Mucosa of descending colon (tissue), 3 donors: ENCODE data around the gene SLF2. TPM values are rescaled to one million over a fixed set of nuclear protein-coding genes. Genes with fewer than 3 reads are reported as not detected.

ENCODE experiments used
- ATAC-seq: fragments of 200-7000 bp; cut with Tn5 transposase; one replicate; pipeline ENCODE4 v1.9.1; 2020; ENCODE audit warnings: mild to moderate bottlenecking, moderate library complexity
- DNase-seq, 3 donors: peaks; one replicate each; pipeline ENCODE4 v3.0.0-alpha.2; 2020
- H3K36me3 ChIP-seq: fragments of 200-600 bp; one replicate; pipeline ENCODE4 v1.8.0; 2021; ENCODE audit warnings: low read depth, mild to moderate bottlenecking
- H3K4me1 ChIP-seq: fragments of 200-600 bp; one replicate; pipeline ENCODE4 v1.8.0; 2021; ENCODE audit warnings: low read depth, mild to moderate bottlenecking
- H3K4me3 ChIP-seq: fragments of 200-600 bp; one replicate; pipeline ENCODE4 v1.8.0; 2021; ENCODE audit warnings: mild to moderate bottlenecking
- H3K9me3 ChIP-seq: fragments of 200-600 bp; one replicate; pipeline ENCODE4 v1.8.0; 2021; ENCODE audit warnings: mild to moderate bottlenecking
- intact Hi-C, 2 donors: fragments of 100-400 bp; cut with DNase I in 1 of 2; cut with micrococcal nuclease in 1 of 2; formaldehyde crosslinking; loops; one replicate each; pipeline versions ENCODE4 v1.11.0 to v1.11.1; 2022; cut with DNase I, micrococcal nuclease
- total RNA-seq, 3 donors: library from RNA; stranded (reverse); fragmentation: NEBNext Ultra II Directional in 2 of 3; extraction: Animal tissue kit (Norgen Biotek cat#: 25700) in 2 of 3; gene quantifications; one replicate each; pipeline versions ENCODE4 v1.2.1 to v1.2.4, GENCODE V29; 2021 to 2023
- TF ChIP-seq, protein P1 (sequence below): fragments of 200-600 bp; IDR thresholded peaks from one replicate; pipeline ENCODE4 v1.8.0; 2022; ENCODE audit warnings: antibody characterized with exemption, mild to moderate bottlenecking
- donor health status: DM: no; HTN: no; CAD: no; lungs with moderate emphysema.
- donor health status: DM: no; HTN: no; CAD: no.
- donor health status: DM: no; HTN: yes; CAD: no.

SLF2 gene
- total RNA-seq, 3 donors from 2014 or later, result 23.0 to 31.1 (median 27.5) TPM

DNA sequence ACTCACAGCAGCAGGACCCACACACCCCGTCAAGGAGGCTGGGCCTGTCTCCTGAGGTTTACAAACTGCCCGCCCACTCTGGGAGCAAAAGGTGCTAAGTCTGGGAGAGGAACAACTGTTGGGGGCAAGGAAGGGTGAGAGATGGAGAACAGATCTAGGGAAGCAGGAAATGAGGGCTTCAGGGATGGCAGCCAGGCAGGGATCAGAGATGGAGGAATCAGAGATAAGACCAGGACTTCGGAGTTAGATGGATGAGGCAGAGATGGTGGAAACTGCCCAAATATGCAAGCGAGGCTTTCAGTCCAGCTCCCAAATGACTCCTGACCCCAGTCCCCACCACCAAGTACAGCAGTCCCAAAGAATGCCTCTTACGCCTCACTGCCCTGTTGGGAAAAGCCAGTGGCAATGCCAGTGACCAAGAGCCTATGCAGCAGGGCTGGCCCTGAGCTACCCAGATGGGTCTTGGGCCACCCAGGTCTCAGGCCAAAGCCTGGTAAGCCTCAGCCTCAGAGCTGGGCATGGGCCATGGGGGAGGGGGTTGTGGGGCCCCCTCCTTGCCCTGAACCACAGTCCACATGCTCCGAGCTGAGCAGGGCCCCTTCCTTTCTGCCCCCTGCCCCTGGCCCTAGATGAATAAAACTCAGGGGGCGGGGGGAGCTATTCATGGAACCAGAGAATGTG is 39.5 kb upstream of the SLF2 start:
- TF ChIP-seq, protein P1, sequence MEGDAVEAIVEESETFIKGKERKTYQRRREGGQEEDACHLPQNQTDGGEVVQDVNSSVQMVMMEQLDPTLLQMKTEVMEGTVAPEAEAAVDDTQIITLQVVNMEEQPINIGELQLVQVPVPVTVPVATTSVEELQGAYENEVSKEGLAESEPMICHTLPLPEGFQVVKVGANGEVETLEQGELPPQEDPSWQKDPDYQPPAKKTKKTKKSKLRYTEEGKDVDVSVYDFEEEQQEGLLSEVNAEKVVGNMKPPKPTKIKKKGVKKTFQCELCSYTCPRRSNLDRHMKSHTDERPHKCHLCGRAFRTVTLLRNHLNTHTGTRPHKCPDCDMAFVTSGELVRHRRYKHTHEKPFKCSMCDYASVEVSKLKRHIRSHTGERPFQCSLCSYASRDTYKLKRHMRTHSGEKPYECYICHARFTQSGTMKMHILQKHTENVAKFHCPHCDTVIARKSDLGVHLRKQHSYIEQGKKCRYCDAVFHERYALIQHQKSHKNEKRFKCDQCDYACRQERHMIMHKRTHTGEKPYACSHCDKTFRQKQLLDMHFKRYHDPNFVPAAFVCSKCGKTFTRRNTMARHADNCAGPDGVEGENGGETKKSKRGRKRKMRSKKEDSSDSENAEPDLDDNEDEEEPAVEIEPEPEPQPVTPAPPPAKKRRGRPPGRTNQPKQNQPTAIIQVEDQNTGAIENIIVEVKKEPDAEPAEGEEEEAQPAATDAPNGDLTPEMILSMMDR, result no peak
- H3K9me3 ChIP-seq, result no peaks in the 10 kb centered on the region
- peaks cover 10% of the 10 kb centered on the region for H3K4me1 ChIP-seq
- DNase-seq (no peak), ATAC-seq (no peak)
- intact Hi-C loops, result no loop called here
- H3K4me3 ChIP-seq, result no peak overlapping the region
- no peaks in the 10 kb centered on the region for H3K36me3 ChIP-seq

DNA sequence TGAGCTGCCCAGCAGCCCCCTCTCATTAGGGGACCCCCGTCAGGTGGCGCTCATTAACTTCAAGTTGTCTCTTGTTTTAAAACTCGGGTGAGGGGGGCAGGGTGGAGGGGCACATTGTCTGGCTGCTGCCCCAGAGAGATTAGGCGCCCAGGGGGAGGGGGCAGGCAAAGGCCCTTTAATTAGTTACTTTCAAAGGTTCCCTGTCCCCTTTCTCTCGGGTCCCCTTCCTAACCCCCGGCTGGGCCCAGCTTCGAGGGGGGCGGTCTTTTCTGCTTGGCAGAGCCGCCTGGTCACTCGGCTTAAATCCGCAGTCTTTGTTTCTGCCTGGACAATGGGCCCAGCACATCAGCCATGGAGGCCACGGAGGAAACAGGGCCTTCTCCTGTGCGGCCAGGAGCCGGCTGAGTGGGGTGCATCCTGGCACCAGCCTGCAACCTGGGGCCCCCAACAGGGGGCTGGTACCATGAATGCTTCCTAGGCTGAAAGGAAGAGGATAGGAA is 38.9 kb upstream of the SLF2 start:
- H3K9me3 ChIP-seq, result no peaks in the 10 kb centered on the region
- no peak overlapping the region for H3K4me3 ChIP-seq
- no peaks in the 10 kb centered on the region for H3K36me3 ChIP-seq
- ATAC-seq (no peak), DNase-seq (no peak)
- intact Hi-C loops, result no loop called here
- H3K4me1 ChIP-seq, result peaks cover 14% of the 10 kb centered on the region
- TF ChIP-seq, protein P1, result no peak

DNA sequence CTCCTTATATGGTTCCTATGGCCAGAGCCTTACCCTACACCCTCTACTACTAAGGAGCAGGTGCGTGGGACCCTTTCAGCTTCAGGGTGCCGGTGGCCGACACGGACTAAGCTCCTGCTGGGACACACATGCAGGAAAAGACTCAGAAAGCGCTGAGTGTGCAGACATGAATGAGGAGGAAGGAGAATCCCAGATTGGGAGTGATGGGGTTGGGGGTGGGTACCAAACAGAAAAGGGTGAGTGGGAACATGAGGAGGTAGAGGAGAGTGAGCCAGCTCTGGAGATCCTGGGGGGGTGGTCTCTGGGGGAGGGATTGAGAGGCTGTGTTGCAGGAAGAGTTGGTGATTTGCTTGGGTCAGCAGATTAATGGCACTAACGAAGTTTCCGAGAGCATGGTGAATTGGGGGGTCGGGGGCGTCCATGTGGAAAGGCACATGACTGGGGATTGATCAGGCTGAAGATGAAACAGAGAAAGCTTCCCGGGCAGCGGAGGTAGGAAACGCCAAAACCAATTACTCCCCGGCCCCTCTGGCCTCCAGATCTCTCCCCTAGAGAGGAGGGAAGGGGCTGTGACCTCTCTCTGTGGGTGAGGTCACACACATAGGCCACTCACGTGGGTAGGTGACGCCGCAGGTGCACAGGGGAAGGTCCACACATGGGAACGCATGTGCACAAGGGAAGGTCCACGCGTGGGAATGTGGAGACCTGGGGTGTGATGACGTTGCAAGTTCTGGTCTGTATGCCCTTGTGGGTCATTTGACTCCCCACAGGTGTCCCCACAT is 37.9 kb upstream of the SLF2 start:
- no peak for DNase-seq
- peaks cover 14% of the 10 kb centered on the region for H3K4me1 ChIP-seq
- no peak for ATAC-seq
- H3K36me3 ChIP-seq, result no peaks in the 10 kb centered on the region
- no peak overlapping the region for H3K4me3 ChIP-seq
- H3K9me3 ChIP-seq, result no peaks in the 10 kb centered on the region
- intact Hi-C loops, result loop anchor here in 1 of 2 donors (5.0 kb wide), 1 partner anchor 313 kb away; no protein-coding TSS in a partner anchor
- TF ChIP-seq, protein P1, result no peak

DNA sequence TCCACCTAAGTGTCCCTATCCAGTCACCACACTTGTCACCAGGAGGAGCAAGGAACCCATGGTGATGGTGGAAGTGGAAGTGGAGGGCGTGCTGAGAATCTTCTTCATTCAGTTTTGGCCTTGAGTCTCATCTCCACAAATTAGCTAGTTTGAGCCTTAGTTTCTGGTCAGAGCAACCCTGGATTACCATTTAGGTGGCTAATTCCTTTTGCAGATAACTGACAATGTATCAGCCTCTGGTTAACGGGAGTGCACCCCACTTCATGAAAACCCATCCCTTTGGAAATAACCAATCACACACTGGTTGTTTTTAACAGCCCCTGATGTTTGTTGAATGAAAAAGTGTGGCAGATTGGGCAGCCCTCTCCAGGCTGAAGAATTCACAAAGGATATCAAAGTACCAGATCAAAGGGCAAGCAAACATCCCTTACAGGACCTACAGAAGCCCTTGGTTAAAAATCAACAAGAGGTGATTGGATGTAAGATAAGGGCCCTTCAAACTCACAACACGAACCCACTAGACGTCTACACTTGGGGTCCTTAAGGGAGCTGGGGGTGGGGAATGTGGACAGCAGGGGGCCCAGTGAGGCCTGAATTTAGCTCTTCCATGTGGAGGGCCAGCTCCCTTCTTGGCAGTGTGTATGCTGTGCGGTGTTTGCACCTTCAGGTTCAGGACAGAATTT is 37.1 kb upstream of the SLF2 start:
- TF ChIP-seq, protein P1, result no peak
- DNase-seq (no peak), ATAC-seq (no peak)
- Histone ChIP-seq H3K36me3 (no peaks in the 10 kb centered on the region), H3K4me3 (no peak overlapping the region), H3K9me3 (no peaks in the 10 kb centered on the region), H3K4me1 (peaks cover 14% of the 10 kb centered on the region)
- intact Hi-C loops, result loop anchor here in 1 of 2 donors (5.0 kb wide), 1 partner anchor 313 kb away; no protein-coding TSS in a partner anchor

DNA sequence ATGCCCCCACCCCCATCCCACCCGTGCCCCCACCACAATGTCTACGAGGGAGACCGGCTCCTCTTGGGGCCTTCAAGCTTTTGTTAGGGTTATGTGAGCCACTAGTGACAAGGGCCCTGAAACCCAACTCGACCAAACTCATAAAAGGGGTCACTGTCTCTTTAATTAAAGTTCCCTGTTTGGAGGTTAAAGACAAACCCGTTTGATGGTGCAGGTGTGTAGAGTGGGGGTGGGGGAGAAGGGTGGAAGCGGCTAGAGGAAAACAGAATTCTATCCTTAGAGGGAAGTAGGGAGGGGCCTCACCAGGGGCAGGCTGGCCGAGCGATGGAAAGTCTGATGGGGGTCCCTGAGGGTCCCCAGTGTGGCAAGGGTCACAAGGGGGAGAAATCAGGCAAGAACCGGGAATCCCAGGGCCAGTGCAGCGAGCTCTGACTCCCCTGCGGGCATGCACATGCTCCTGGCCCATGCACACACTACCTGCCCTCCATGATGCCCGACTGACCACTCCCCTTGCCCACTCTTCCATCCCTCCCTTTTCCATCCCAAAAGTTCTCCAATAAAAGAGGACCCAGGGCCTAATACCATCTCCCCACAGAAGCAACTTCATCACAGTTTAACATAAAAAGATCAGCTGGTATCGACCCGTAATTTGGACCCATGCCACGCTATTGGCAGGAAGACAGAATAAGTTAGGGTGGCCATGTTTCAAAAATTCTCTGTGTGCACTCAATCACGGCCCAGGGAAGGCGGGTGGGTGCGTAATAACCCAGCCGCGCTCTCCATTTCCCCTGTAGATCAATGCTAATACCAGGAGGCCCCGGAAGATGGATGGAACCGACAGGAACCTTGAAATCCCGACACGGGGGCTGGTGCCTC is 35.9 kb upstream of the SLF2 start:
- Histone ChIP-seq H3K4me3 (no peak overlapping the region), H3K9me3 (no peaks in the 10 kb centered on the region), H3K4me1 (peaks cover 14% of the 10 kb centered on the region), H3K36me3 (no peaks in the 10 kb centered on the region)
- TF ChIP-seq, protein P1, result no peak
- no peak for DNase-seq
- intact Hi-C loops, result loop anchor here in 1 of 2 donors (5.0 kb wide), 1 partner anchor 315 kb away; no protein-coding TSS in a partner anchor
- no peak for ATAC-seq
